Heart right ventricle (tissue), 16 donors: ENCODE results near the gene NCKAP5L. TPM values are rescaled to one million over a fixed set of nuclear protein-coding genes. Genes with fewer than 3 reads are reported as not detected.

Source experiments
- ATAC-seq, 8 donors: fragments of 200-7000 bp; cut with Tn5 transposase; one replicate each; pipeline ENCODE4 v1.9.1; 2020; ENCODE audit warnings: mild to moderate bottlenecking in 8 of 8, moderate library complexity in 8 of 8, moderate number of reproducible peaks in 1 of 8
- DNase-seq, 2 donors: peaks; one replicate each; pipeline ENCODE4 v3.0.0-alpha.2; 2020
- H3K27ac ChIP-seq, 10 donors: fragments of 200-600 bp; sonication (generic) in 2 of 10; one replicate each; pipeline versions ENCODE4 v1.5.0 to v1.8.0; 2020 to 2022; ENCODE audit warnings: mild to moderate bottlenecking in 3 of 10
- H3K27me3 ChIP-seq, 7 donors: fragments of 200-600 bp; one replicate each; pipeline ENCODE4 v1.8.0; 2021 to 2022; ENCODE audit warnings: mild to moderate bottlenecking in 2 of 7
- H3K36me3 ChIP-seq, 9 donors: fragments of 200-600 bp; sonication (generic) in 1 of 9; one replicate each; pipeline versions ENCODE4 v1.5.0 to v1.8.0; 2020 to 2022; ENCODE audit warnings: mild to moderate bottlenecking in 2 of 9
- H3K4me1 ChIP-seq, 9 donors: fragments of 200-600 bp; sonication (generic) in 1 of 9; one replicate each; pipeline versions ENCODE4 v1.5.0 to v1.8.0; 2020 to 2022; ENCODE audit warnings: mild to moderate bottlenecking in 4 of 9
- H3K4me3 ChIP-seq, 10 donors: fragments of 200-600 bp; sonication (generic) in 2 of 10; one replicate each; pipeline versions ENCODE4 v1.5.0 to v1.8.0; 2020 to 2022; ENCODE audit warnings: mild to moderate bottlenecking in 7 of 10, moderate library complexity in 2 of 10
- H3K9me3 ChIP-seq, 11 donors: fragments of 200-600 bp in 10 of 11; sonication (generic) in 2 of 11; one replicate each; pipeline versions ENCODE4 v1.5.0 to v1.8.0; 2013 to 2022; ENCODE audit warnings: mild to moderate bottlenecking in 2 of 11, control low read depth in 1 of 11, moderate library complexity in 1 of 11
- CTCF ChIP-seq, 9 donors: fragments of 200-600 bp; sonication (generic) in 2 of 9; IDR thresholded peaks; one replicate each; pipeline versions ENCODE4 v1.5.0 to v1.8.0; 2021 to 2022; ENCODE audit warnings: antibody characterized with exemption in 9 of 9, mild to moderate bottlenecking in 5 of 9, moderate library complexity in 1 of 9
- WGBS, 2 donors: extraction: QIAGEN DNeasy Blood & Tissue Kit; methylation state at CpG; one replicate each; pipeline ENCODE4 v1.1.7; 2013; ENCODE audit warnings: inconsistent platforms in 1 of 2; 5-methylcytosine and 5-hydroxymethylcytosine counted together
- intact Hi-C, 10 donors: fragments of 100-400 bp; cut with DNase I; formaldehyde crosslinking; loops; one replicate each; pipeline versions ENCODE4 v1.11.1 to v1.14.2; 2022
- polyA plus RNA-seq, 2 donors: library from polyadenylated mRNA; stranded (reverse); fragments of 200-250 nt; gene quantifications; one replicate each; pipeline ENCODE4 v1.2.3, GENCODE V29; 2013
- total RNA-seq, 10 donors: library from RNA; stranded (reverse); fragmentation: NEBNext Ultra II Directional in 3 of 10; extraction: Animal tissue kit (Norgen Biotek cat#: 25700) in 3 of 10; gene quantifications; one replicate each; pipeline versions ENCODE4 v1.2.1 to v1.2.4, GENCODE V29; 2021 to 2023
- donor health status: Arrhythmogenic right ventricular cardiomyopathy.
- donor health status: ischemic (EF 13 %, LVEDD 7.1; RV severe dilation, severe dysfunction).
- donor health status: healthy with polysubstance abuse.
- donor health status: DM: no; HTN: yes; CAD: no.
- donor health status: DM: no; HTN: no; CAD: no.
- donor health status: ischemic (EF 25% LVEDD 6.9; RV normal size, moderate dysfunction).
- donor health status: ischemic (EF 25% LVEDD 5.7; RV mildly dilated, moderate dysfunction).
- donor health status: healthy.
- donor health status: DM: yes; HTN: yes; CAD: no.
- donor health status: Ischemic cardiomyopathy.
- donor health status: ischemic (EF 35%, LVEDD 5.7; RV mildly dilated, moderate dysfunction).
- donor health status: nonischemic (EF 11% LVEDD 7.7; RV severe dilation, severe dysfunction).
- donor health status: DM: yes; HTN: yes; CAD: no.
- donor health status: PGD.
- donor health status: ischemic (EF 29% LVEDD 5.4; RV normal size, mild dysfunction).
- donor health status: nonischemic (EF 23%, LVEDD 6.1; RV moderate dilation, normal function).

NCKAP5L gene
- total and polyA plus RNA-seq, 12 donors = 11.6 to 44.6 (median 23.7) TPM

- no peak for DNase-seq
- H3K36me3 ChIP-seq = peaks cover 0 to 11% (median 2%) of the 10 kb centered on the region in 9 donors
- peaks cover 17 to 76% (median 63%) of the 10 kb centered on the region in 9 donors for H3K4me1 ChIP-seq
- intact Hi-C loops = loop anchor here in 1 of 10 donors (10.0 kb wide), 1 partner anchor 181 kb away; no protein-coding TSS in a partner anchor
- peak overlapping the region in 6 of 10 donors; percentile 29 to 91 (median 86) for H3K4me3 ChIP-seq
- no peak for ATAC-seq
- H3K9me3 ChIP-seq = no peaks in the 10 kb centered on the region
- H3K27ac ChIP-seq = peak overlapping the region in 9 of 10 donors; percentile 21 to 97 (median 93)
- no peak for TF ChIP-seq CTCF (IDR thresholded peaks at IDR 0.05)
- WGBS, 2 donors = 25 to 54% methylated on average over 4 of the region's 4 CpGs
- H3K27me3 ChIP-seq = no peaks in the 10 kb centered on the region
Measured at GRCh38 chr12:49825971-49826421, 2.2 kb downstream of the NCKAP5L start.

GRCh38 chr12:49825360-49825970, 2.7 kb downstream of the NCKAP5L start:
- intact Hi-C loops = loop anchor here in 1 of 10 donors (10.0 kb wide), 1 partner anchor 181 kb away; no protein-coding TSS in a partner anchor
- Histone ChIP-seq H3K27ac (peak overlapping the region in 9 of 10 donors; percentile 24 to 97 (median 93)), H3K4me3 (peak overlapping the region in 4 of 10 donors; percentile 8 to 90 (median 32)), H3K9me3 (no peaks in the 10 kb centered on the region), H3K4me1 (peaks cover 22 to 81% (median 68%) of the 10 kb centered on the region in 9 donors), H3K36me3 (peaks cover 0 to 11% (median 2%) of the 10 kb centered on the region in 9 donors), H3K27me3 (no peaks in the 10 kb centered on the region)
- no peak for DNase-seq
- 36 to 38% methylated on average over 5 of the region's 5 CpGs for WGBS, 2 donors
- no peak for TF ChIP-seq CTCF (IDR thresholded peaks at IDR 0.05)
- peak in 1 of 8 donors; percentile 6 for ATAC-seq

GRCh38 chr12:49824895-49825294, 3.3 kb downstream of the NCKAP5L start:
- 59 to 67% methylated on average over 4 of the region's 4 CpGs for WGBS, 2 donors
- intact Hi-C loops = loop anchor here in 1 of 10 donors (10.0 kb wide), 1 partner anchor 180 kb away; no protein-coding TSS in a partner anchor
- no peak for DNase-seq

More at GRCh38 chr12:49824895-49825294, 3.3 kb downstream of the NCKAP5L start:
- H3K4me3 ChIP-seq = peak overlapping the region in 3 of 10 donors; percentile 8 to 35 (median 29)
- H3K4me1 ChIP-seq = peaks cover 22 to 87% (median 74%) of the 10 kb centered on the region in 9 donors
- no peak for TF ChIP-seq CTCF (IDR thresholded peaks at IDR 0.05)
- H3K27ac ChIP-seq = peak overlapping the region; percentile 2 to 97 (median 93)
- H3K9me3 ChIP-seq = no peaks in the 10 kb centered on the region
- no peaks in the 10 kb centered on the region for H3K27me3 ChIP-seq
- ATAC-seq = peak in 1 of 8 donors; percentile 23
- H3K36me3 ChIP-seq = peaks cover 0 to 11% (median 2%) of the 10 kb centered on the region in 9 donors
